HFFc6 (cell line): ENCODE data around the gene CSF3. TPM values are rescaled to one million over a fixed set of nuclear protein-coding genes. Genes with fewer than 3 reads are reported as not detected.
"Not testable (repeated sequence)": the region's sequence is repeated elsewhere in the genome, so short reads cannot be mapped to it uniquely, and the experiment has no call there.

Experiments
- DNase-seq: peaks from one replicate; pipeline ENCODE4 v3.0.0-alpha.2; 2018
- H3K27ac Mint-ChIP-seq: 2 replicates; pipeline ENCODE4 v1.8.0; 2020; ENCODE audit warnings: mild to moderate bottlenecking, mixed read lengths
- H3K27me3 Mint-ChIP-seq: 2 replicates; pipeline ENCODE4 v1.8.0; 2021; ENCODE audit warnings: mild to moderate bottlenecking, moderate library complexity, mixed read lengths; ENCODE audit not compliant: insufficient read depth
- H3K36me3 Mint-ChIP-seq: 2 replicates; pipeline ENCODE4 v1.8.0; 2021; ENCODE audit warnings: low read depth, mixed read lengths
- H3K4me1 Mint-ChIP-seq: 2 replicates; pipeline ENCODE4 v1.8.0; 2020; ENCODE audit warnings: low read depth, mixed read lengths
- H3K4me3 Mint-ChIP-seq: 2 replicates; pipeline ENCODE4 v1.8.0; 2020; ENCODE audit warnings: mild to moderate bottlenecking, moderate library complexity, mixed read lengths
- H3K9me3 Mint-ChIP-seq: 2 replicates; pipeline ENCODE4 v1.8.0; 2020; ENCODE audit warnings: mild to moderate bottlenecking, mixed read lengths
- CTCF ChIP-seq: fragments of 200-600 bp; sonication (generic); IDR thresholded peaks from 2 replicates; pipeline ENCODE4 v1.5.0; 2021; ENCODE audit warnings: antibody characterized with exemption, mild to moderate bottlenecking
- total RNA-seq, 6 experiments: library from RNA; stranded (reverse); fragmentation: NEBNext Ultra II Directional; extraction: Animal tissue kit (Norgen Biotek cat#: 25700); gene quantifications; 2 replicates in 1 of 6; 3 replicates in 5 of 6; pipeline ENCODE4 v1.2.3, GENCODE V29; 2021

Gene CSF3
- total RNA-seq, 6 experiments from 2014 or later = 0.31 to 0.59 (median 0.48) TPM; not detected in 1

DNA sequence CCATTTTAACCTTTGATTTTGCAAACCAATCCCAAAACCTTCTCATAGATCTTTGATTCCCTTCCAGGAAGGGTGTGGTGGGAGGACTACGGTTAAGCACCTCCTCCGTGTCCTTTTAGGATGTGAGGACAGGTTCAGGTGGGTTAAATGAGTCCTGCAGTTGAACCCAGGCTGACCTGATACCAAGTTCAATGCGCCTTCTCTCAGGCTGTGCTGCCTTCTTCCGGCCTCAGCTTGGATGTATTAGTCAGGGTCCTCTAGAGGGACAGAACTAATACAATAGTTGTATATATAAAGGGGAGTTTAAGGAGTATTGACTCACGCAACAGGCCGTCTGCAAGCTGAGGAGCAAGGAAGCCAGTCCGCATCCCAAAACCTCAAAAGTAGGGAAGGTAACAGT, 10.5 kb upstream of the CSF3 start:
- H3K9me3 Mint-ChIP-seq = no peaks in the 10 kb centered on the region
- no peaks in the 10 kb centered on the region; the same call in 1 of the 2 replicates for H3K27me3 Mint-ChIP-seq
- no peaks in the 10 kb centered on the region for H3K36me3 Mint-ChIP-seq
- no peaks in the 10 kb centered on the region for H3K4me1 Mint-ChIP-seq
- no peak overlapping the region for H3K4me3 Mint-ChIP-seq
- DNase-seq = no peak
- no peak for TF ChIP-seq CTCF
- H3K27ac Mint-ChIP-seq = no peak overlapping the region

DNA sequence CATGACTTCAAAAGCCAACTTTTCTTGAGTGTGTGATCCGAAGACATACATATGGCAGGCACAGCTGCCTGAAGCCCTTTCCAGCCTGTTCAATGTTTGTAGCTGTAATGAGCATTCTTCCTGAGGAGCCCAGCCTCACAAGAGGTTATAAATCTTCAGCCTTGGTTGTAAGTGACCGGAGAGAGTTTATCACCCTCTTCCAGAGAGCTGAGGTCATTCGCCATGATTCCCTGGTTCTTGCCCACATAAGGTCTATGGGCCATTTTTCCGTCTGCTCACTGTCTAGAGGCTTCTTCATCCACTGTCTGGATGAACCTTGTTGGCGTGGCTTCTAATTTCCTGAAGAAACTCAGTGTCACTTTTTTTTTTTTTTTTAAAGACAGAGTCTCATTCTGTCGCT, 9.7 kb upstream of the CSF3 start:
- Mint-ChIP-seq H3K27ac (no peak overlapping the region), H3K4me1 (no peaks in the 10 kb centered on the region), H3K4me3 (no peak overlapping the region), H3K9me3 (no peaks in the 10 kb centered on the region), H3K36me3 (no peaks in the 10 kb centered on the region), H3K27me3 (no peaks in the 10 kb centered on the region; the same call in 1 of the 2 replicates)
- TF ChIP-seq CTCF = no peak
- no peak for DNase-seq

DNA sequence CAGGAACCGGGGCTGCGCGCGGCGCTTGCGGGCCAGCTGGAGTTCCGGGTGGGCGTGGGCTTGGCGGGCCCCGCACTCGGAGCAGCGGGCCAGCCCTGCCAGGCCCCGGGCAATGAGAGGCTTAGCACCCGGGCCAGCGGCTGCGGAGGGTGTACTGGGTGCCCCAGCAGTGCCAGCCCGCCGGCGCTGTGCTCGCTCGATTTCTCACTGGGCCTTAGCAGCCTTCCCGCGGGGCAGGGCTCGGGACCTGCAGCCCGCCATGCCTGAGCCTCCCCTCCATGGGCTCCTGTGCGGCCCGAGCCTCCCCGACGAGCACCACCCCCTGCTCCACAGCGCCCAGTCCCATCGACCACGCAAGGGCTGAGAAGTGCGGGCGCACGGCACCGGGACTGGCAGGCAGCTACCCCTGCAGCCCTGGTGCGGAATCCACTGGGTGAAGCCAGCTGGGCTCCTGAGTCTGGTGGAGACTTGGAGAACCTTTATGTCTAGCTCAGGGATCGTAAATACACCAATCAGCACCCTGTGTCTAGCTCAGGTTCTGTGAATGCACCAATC, 4.2 kb upstream of the CSF3 start:
- H3K9me3 Mint-ChIP-seq, H3K4me3 Mint-ChIP-seq, H3K27ac Mint-ChIP-seq, DNase-seq, H3K36me3 Mint-ChIP-seq, H3K27me3 Mint-ChIP-seq: not testable (repeated sequence)
- H3K4me1 Mint-ChIP-seq = peaks cover 26% of the 10 kb centered on the region

- H3K9me3 Mint-ChIP-seq, H3K36me3 Mint-ChIP-seq, H3K27ac Mint-ChIP-seq, H3K27me3 Mint-ChIP-seq, DNase-seq, H3K4me3 Mint-ChIP-seq: not testable (repeated sequence)
- H3K4me1 Mint-ChIP-seq = peaks cover 34% of the 10 kb centered on the region
Observed at GRCh38 chr17:40012017-40012647, 3.1 kb upstream of the CSF3 start.

DNA sequence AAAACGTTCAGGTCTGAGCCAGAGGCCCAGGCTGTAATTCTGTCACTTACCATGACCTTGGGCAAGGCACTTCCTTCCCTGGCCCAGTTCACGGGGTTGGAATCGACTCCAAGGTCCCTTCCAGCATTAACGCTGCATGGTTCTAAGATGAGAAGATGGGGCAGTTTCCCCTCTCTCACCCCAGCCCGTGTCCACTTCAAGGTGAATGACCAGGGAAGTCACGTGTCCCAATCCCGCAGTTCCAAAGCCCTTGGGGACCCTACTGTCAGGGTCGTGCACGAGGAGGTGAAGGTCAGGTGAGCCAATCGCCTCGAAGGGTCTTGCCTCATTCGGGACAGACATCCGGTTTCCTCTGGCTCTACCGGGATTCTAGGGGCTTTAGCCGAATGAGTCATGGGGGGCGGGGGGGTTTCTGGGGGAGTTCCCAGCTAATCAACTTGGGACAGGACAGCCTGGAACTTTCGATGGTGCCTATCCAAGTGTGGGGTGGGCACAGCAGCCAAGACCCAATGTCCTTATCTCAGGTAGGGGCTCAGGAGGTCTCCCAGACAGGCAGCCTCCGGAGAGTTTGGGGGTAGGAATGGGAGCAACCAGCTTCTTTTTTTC, 762 bp upstream of the CSF3 start:
- DNase-seq = no peak
- Mint-ChIP-seq H3K27ac (peak overlapping the region; percentile 56; the same call in 1 of the 2 replicates), H3K4me3 (peak overlapping the region; percentile 15; the same call in 1 of the 2 replicates), H3K9me3 (no peaks in the 10 kb centered on the region), H3K36me3 (no peaks in the 10 kb centered on the region), H3K27me3 (peaks cover 2% of the 10 kb centered on the region), H3K4me1 (peaks cover 57% of the 10 kb centered on the region)
- no peak for TF ChIP-seq CTCF

DNA sequence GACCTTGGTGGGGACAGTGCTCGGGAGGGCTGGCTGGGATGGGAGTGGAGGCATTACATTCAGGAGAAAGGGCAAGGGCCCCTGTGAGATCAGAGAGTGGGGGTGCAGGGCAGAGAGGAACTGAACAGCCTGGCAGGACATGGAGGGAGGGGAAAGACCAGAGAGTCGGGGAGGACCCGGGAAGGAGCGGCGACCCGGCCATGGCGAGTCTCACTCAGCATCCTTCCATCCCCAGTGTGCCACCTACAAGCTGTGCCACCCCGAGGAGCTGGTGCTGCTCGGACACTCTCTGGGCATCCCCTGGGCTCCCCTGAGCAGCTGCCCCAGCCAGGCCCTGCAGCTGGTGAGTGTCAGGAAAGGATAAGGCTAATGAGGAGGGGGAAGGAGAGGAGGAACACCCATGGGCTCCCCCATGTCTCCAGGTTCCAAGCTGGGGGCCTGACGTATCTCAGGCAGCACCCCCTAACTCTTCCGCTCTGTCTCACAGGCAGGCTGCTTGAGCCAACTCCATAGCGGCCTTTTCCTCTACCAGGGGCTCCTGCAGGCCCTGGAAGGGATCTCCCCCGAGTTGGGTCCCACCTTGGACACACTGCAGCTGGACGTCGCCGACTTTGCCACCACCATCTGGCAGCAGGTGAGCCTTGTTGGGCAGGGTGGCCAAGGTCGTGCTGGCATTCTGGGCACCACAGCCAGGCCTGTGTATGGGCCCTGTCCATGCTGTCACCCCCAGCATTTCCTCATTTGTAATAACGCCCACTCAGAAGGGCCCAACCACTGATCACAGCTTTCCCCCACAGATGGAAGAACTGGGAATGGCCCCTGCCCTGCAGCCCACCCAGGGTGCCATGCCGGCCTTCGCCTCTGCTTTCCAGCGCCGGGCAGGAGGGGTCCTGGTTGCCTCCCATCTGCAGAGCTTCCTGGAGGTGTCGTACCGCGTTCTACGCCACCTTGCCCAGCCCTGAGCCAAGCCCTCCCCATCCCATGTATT, 1.1 kb downstream of the CSF3 start:
- H3K27ac Mint-ChIP-seq = peak overlapping the region; percentile 98
- no peaks in the 10 kb centered on the region for H3K9me3 Mint-ChIP-seq
- TF ChIP-seq CTCF = no peak
- H3K4me1 Mint-ChIP-seq = peaks cover 74% of the 10 kb centered on the region
- no peaks in the 10 kb centered on the region for H3K36me3 Mint-ChIP-seq
- no peak overlapping the region; the same call in 1 of the 2 replicates for H3K4me3 Mint-ChIP-seq
- H3K27me3 Mint-ChIP-seq = peaks cover 2% of the 10 kb centered on the region
- no peak for DNase-seq
